Amniotic epithelial cell (primary cell): ENCODE data around the gene BID.

Source experiments
- DNase-seq: peaks from one replicate; pipeline ENCODE4 v3.0.0-alpha.2; 2010; ENCODE audit warnings: low read depth

BID gene

DNA sequence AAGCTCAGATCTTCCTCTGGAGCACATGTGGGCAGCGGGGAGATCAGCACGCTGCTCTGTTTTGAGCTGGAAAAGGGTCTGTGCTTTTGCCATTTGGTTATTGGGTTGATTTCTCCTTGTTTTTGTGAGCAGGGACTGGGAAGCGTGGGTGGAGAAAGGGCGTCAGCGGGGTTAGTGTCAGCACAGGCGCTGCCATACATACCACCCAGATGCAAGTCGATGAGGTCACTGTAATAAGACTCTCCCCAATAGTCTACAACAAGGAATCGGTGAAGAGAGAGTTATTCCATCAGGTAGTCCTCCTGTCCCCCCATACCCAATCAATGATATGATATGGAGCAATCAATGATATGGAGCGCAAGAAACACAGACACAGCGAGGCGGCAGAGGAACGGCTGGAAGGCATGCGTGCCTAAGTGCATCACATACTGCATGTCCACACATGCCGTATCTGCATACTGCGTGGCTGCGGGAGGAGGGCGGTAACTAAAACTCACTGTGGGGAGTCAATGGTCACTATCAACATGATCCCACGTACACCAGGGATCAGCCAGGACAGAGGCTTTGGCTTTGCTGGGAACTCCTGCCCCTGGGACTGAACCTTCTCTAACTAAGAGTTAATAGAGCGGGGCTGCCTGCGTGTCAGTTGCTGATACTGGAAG, 29.5 kb upstream of the BID start:
- no peak for DNase-seq

GRCh38 chr22:17802822-17803221, 28.6 kb upstream of the BID start:
- DNase-seq, result peak; percentile 21

GRCh38 chr22:17802411-17802810, 28.1 kb upstream of the BID start:
- no peak for DNase-seq

GRCh38 chr22:17797721-17798559, 23.7 kb upstream of the BID start:
- DNase-seq, result no peak

DNA sequence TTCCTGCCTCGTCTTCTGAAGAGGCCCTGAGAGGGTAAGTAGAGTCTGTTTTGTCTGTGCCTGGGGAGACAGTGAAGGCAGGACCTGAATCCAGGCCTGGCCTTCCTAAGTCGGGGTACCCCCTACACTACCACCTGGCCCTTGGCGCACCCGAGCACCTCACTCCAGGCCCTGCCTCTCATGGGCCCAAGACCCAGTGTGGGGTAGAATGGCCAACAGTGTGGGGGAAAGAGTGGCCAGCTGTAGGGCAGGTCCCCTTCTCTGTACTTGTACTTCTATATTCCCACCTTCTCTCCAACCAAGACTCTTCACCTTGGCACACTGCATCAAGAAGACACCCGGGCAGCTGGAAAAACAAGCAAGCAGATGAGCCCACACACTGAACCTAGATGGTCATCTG, 22.4 kb upstream of the BID start:
- no peak for DNase-seq

DNA sequence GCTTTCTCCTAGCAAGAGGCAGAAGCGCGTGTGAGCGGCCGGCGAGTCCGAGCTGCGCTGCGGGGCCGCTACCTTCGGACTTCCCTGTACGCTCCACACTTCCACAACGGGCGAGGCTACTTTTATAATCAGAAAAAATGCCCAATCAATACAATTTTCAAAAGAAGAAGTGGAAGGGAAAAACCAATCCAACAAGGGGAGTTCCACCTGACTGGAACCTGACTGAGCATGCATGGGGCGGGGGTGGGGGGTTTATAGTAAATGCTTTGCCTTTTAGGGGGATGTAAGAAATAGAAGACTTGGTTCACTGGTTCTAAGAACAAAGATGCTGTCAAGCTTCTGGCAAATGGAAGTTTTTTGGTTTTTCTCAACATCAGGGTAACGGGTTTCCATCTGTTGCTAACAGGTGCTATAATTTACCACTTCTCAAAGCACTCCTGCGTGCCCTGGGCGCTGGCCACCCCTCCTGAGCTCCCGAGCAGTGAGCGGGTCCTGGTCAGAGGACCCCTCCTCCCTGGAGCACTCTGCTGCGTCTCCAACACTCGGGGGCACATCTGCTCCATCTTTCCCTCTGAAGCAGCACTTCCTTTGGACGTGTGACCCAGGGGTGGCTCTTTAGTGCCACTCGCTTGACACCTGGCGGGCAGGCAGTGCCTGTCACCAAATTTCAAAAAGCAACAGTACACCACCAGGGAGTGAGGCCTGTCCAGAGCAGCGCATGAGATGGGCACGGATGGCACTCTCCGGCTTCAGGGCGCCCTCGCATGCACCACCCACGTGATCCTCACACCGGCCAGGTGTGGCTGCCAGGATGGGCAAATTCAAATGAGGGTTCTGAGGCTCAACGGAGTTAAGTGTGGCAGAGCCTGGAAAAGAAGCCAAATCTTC, 21.6 kb upstream of the BID start:
- DNase-seq, result no peak

- DNase-seq, result no peak
These were observed 20.7 kb upstream of the BID start for GRCh38 chr22:17794726-17795542.

DNA sequence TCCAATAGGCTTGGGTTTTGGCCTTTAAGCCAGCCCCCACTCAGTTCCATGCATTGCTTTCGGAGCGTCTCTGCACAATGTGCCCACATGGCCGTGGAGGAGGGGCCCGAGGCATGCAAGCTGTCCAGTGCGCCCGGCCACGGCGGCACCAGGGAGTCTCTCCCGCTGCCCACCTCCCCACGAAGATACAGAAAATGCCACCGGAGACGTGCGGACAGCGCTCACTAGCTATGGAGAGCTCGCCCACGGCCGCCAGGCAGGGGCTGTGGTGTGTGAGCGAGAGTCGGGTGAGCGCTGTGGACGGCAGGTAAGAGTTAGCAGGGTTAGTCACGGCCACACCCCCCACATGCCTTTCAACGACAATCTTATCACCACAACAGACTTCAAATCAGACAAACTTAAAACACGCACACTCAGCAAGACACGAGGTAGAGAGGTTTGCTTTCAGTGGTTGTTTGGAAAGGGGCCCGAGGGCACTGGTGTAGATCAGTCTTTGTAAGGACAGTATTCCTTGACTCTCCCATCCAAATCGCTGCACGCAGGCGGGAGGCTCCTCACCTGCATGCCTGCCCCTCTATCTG, 18.7 kb upstream of the BID start:
- no peak for DNase-seq

- no peak for DNase-seq
These were observed 18.0 kb upstream of the BID start for GRCh38 chr22:17792299-17792698.

DNA sequence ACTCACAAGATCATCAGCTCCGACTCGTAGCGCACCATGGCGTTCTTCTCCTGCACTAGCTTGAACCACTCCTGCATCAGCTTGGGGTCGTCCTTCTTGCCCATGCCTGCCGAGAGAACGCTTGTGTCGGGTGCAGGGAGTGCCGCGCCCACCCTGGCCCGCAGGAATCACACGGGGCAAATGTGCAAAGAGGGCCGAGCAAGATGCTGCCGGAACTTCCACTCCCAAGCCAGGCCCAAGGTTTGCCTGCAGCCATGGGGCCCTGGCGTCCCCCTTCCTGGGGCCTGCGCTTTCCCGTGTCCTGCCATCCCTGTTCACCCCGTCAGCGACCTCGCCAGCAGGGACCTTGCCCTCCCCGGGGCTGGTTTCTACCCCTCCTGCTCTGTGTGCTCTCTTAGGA, 16.9 kb upstream of the BID start:
- no peak for DNase-seq

- no peak for DNase-seq
These were observed 15.3 kb upstream of the BID start for GRCh38 chr22:17789379-17790200.

- no peak for DNase-seq
These were observed 14.5 kb upstream of the BID start for GRCh38 chr22:17788528-17789378.

DNA sequence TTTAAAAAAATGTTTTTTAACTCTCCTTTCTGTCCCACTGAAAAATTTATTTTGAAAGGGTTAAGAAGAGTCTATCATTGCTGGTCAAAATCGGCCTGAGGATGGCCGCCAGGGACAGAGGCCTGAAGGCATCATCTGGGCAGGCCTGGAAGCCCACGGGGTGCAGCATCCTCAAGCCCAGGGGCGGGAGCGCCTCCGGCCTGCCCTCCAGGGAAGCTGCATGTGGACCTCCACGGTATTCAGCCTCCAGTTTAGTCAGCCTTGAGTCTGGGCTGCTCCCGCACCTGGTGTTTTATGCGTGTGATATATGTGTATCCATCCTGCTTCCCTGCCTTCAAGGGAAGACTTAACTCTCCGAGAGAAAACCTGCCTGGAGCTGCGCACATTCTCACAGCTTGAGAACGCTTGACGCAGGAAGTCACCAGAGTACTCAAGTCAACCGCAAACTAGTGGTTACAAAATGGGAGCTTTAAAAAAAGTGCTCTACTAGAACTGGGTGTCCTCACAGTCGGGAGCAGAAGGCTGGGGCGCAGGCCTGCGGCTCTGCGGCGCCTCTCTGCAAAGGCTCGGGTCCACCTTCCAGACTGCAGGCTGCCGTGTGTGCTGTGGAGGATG, 13.6 kb upstream of the BID start:
- no peak for DNase-seq

DNA sequence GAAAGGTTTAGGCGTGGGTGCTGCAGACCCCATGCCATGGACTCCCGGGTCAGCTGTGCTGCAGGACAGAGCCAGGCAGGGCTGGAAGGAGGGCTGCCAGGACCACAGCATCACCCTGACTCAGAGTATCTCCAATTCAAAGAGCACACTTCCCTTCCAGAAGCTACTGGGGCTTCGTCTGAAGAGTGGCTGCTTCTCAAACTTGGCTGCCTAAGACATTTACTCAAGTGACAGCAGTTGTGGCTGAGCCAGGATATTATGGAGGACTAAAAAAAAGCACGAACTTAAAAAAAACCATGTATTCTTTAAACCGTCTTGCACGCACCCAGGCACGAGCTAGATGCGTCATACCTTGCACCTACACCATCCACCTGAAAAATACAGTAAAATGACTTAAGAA, 13.0 kb upstream of the BID start:
- no peak for DNase-seq

GRCh38 chr22:17786435-17787161, 12.3 kb upstream of the BID start:
- DNase-seq, result no peak

- DNase-seq, result peak; percentile 22
These were observed 11.2 kb upstream of the BID start for GRCh38 chr22:17785185-17786184.

DNA sequence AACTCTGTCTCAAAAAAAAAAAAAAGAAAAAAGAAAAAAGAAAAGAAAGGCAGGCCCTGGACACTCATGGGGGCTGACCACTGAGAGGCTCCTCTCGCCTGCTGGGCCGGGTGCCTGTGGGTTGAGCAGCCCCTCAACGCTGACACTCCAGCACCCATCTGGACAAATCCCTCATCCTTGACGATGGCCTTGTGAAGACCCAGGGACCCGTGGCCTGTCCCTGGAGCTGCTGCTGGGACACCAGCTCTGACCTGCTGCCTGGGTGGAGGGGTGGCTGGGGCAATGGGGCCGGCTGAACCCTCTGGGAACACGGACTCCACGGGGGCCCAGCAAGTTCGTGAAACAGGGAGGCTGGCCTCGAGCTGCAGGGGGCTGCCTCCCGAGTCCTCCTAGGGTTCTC, 10.5 kb upstream of the BID start:
- no peak for DNase-seq
